ENCODE results near the gene MAGI2. TPM values are rescaled to one million over a fixed set of nuclear protein-coding genes. Genes with fewer than 3 reads are reported as not detected.

MAGI2 gene
- total RNA-seq, 1 experiment from 2014 or later = 0.22 TPM

GRCh38 chr7:78037603-78038002 lies 1415.9 kb downstream of the MAGI2 start:
- TF ChIP-seq POLR2AphosphoS5 (IDR thresholded peaks at IDR 0.05; ENCODE audit: low read depth, low read length) = no peak
- no peak for TF ChIP-seq SRF (IDR thresholded peaks at IDR 0.05; ENCODE audit: low read depth)
- no peak for TF ChIP-seq CEBPB (IDR thresholded peaks at IDR 0.05; ENCODE audit: low read depth)
- TF ChIP-seq SP1 (IDR thresholded peaks at IDR 0.05; ENCODE audit: low read depth) = no peak
- TF ChIP-seq ELF1 (IDR thresholded peaks at IDR 0.05; ENCODE audit: borderline replicate concordance, low read depth) = no peak
- POLR2A ChIA-PET = no interaction called here
- no TSS peak for BruUV-seq (replicated peaks)
- Histone ChIP-seq H3K27me3 (ENCODE audit: insufficient read depth, low read length) (peaks cover 6% of the 10 kb centered on the region; the same call in 1 of the 2 replicates), H3K4me3 (replicated peaks in 1 of 2; ENCODE audit: low read depth in 1 of 2, low read length in 2 of 2) (no peak overlapping the region), H3K9me2 (ENCODE audit: insufficient read depth) (no peaks in the 10 kb centered on the region), H3K9ac (ENCODE audit: low read length) (no peak overlapping the region), H3K4me2 (ENCODE audit: low read length) (no peak overlapping the region), H2AFZ (ENCODE audit: low read depth, low read length, poor library complexity, severe bottlenecking) (no peak overlapping the region), H3K79me2 (ENCODE audit: insufficient read depth, low read length) (no peaks in the 10 kb centered on the region), H3K27ac (ENCODE audit: low read depth, low read length) (no peak overlapping the region), H4K20me1 (ENCODE audit: insufficient read depth) (no peaks in the 10 kb centered on the region), H3K4me1 (ENCODE audit: control insufficient read depth in 1 of 2, insufficient read depth in 2 of 2, low read length in 2 of 2) (peaks cover 0 to 8% of the 10 kb centered on the region in 2 experiments; a peak in 2 of 4 replicates), H3K9me3 (ENCODE audit: control insufficient read depth in 1 of 2, insufficient read depth in 1 of 2, low read depth in 1 of 2, low read length in 2 of 2) (no peaks in the 10 kb centered on the region), H3K36me3 (ENCODE audit: control insufficient read depth in 1 of 2, insufficient read depth in 2 of 2, low read length in 2 of 2) (no peaks in the 10 kb centered on the region)
- no peak for DNase-seq (ENCODE audit: low read depth, low spot score)
- no peak for ATAC-seq
- CTCF ChIA-PET = interaction anchor here (3.4 kb wide), 1 partner anchor 17 kb away, joined by 11 read pairs; no protein-coding TSS in a partner anchor
- RAD21 ChIA-PET (ENCODE audit: low non-redundant PET in 1 of 2, low total read pairs in 2 of 2, uncharacterized antibody in 2 of 2, unreplicated experiment in 2 of 2) = no interaction called here
- intact Hi-C loops (cut with micrococcal nuclease) = no loop called here

DNA sequence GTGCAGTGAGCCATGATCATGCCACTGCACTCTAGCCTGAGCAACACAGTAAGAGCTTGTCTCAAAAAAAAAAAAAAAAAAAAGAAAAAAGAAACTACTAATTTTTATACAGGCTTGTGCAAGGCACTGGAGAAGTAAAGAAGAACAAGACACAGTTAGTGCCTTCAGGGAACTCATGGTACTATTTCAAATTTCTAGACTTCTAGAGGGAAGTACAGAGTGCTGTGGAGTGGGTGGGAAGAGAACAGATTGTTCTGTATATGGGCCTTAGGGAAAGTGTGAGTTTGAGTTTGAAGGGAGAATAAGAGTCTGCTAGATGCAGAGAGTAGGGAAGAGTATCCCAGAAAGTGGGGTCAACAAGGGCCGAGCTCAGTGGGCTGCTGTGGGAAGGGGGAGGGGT lies 1420.1 kb downstream of the MAGI2 start:
- ChIA-PET RAD21 (ENCODE audit: low non-redundant PET in 1 of 2, low total read pairs in 2 of 2, uncharacterized antibody in 2 of 2, unreplicated experiment in 2 of 2) (no interaction called here), POLR2A (no interaction called here), CTCF (interaction anchor here (1.0 kb wide), 1 partner anchor 13 kb away, joined by 3 read pairs; no protein-coding TSS in a partner anchor)
- TF ChIP-seq EZH2phosphoT487 (IDR thresholded peaks at IDR 0.05; ENCODE audit: borderline replicate concordance) (no peak), RAD21 (IDR thresholded peaks at IDR 0.05; ENCODE audit: low read depth) (no peak), EGR1 (IDR thresholded peaks at IDR 0.05; ENCODE audit: low read depth) (no peak), CEBPB (IDR thresholded peaks at IDR 0.05; ENCODE audit: low read depth) (no peak), YY1 (IDR thresholded peaks at IDR 0.05; ENCODE audit: extremely low read depth, insufficient replicate concordance, low read depth, low read length) (no peak), CBX3 (IDR thresholded peaks at IDR 0.05; ENCODE audit: low read depth) (no peak), ZNF274 (IDR thresholded peaks at IDR 0.05; ENCODE audit: low read depth, low read length) (no peak), ZFX (IDR thresholded peaks at IDR 0.05) (no peak), JUND (IDR thresholded peaks at IDR 0.05) (no peak), SP1 (IDR thresholded peaks at IDR 0.05; ENCODE audit: low read depth) (no peak), POLR2AphosphoS5 (IDR thresholded peaks at IDR 0.05; ENCODE audit: low read depth, low read length) (no peak)
- TF ChIP-seq, protein P1, sequence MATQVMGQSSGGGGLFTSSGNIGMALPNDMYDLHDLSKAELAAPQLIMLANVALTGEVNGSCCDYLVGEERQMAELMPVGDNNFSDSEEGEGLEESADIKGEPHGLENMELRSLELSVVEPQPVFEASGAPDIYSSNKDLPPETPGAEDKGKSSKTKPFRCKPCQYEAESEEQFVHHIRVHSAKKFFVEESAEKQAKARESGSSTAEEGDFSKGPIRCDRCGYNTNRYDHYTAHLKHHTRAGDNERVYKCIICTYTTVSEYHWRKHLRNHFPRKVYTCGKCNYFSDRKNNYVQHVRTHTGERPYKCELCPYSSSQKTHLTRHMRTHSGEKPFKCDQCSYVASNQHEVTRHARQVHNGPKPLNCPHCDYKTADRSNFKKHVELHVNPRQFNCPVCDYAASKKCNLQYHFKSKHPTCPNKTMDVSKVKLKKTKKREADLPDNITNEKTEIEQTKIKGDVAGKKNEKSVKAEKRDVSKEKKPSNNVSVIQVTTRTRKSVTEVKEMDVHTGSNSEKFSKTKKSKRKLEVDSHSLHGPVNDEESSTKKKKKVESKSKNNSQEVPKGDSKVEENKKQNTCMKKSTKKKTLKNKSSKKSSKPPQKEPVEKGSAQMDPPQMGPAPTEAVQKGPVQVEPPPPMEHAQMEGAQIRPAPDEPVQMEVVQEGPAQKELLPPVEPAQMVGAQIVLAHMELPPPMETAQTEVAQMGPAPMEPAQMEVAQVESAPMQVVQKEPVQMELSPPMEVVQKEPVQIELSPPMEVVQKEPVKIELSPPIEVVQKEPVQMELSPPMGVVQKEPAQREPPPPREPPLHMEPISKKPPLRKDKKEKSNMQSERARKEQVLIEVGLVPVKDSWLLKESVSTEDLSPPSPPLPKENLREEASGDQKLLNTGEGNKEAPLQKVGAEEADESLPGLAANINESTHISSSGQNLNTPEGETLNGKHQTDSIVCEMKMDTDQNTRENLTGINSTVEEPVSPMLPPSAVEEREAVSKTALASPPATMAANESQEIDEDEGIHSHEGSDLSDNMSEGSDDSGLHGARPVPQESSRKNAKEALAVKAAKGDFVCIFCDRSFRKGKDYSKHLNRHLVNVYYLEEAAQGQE (IDR thresholded peaks at IDR 0.05; ENCODE audit: low read depth) = no peak
- TF ChIP-seq, protein P2, sequence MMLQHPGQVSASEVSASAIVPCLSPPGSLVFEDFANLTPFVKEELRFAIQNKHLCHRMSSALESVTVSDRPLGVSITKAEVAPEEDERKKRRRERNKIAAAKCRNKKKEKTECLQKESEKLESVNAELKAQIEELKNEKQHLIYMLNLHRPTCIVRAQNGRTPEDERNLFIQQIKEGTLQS (IDR thresholded peaks at IDR 0.05) = no peak
- TF ChIP-seq, protein P3, sequence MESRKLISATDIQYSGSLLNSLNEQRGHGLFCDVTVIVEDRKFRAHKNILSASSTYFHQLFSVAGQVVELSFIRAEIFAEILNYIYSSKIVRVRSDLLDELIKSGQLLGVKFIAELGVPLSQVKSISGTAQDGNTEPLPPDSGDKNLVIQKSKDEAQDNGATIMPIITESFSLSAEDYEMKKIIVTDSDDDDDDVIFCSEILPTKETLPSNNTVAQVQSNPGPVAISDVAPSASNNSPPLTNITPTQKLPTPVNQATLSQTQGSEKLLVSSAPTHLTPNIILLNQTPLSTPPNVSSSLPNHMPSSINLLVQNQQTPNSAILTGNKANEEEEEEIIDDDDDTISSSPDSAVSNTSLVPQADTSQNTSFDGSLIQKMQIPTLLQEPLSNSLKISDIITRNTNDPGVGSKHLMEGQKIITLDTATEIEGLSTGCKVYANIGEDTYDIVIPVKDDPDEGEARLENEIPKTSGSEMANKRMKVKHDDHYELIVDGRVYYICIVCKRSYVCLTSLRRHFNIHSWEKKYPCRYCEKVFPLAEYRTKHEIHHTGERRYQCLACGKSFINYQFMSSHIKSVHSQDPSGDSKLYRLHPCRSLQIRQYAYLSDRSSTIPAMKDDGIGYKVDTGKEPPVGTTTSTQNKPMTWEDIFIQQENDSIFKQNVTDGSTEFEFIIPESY (IDR thresholded peaks at IDR 0.05; ENCODE audit: extremely low read depth, insufficient replicate concordance, low read length) = no peak
- intact Hi-C loops (cut with micrococcal nuclease) = no loop called here
- no peaks in the 10 kb centered on the region for H4K20me1 ChIP-seq (ENCODE audit: insufficient read depth)
- H3K4me2 ChIP-seq (ENCODE audit: low read length) = no peak overlapping the region
- H3K27ac ChIP-seq (ENCODE audit: low read depth, low read length) = no peak overlapping the region
- H3K4me1 ChIP-seq (ENCODE audit: control insufficient read depth in 1 of 2, insufficient read depth in 2 of 2, low read length in 2 of 2) = no peaks in the 10 kb centered on the region
- H2AFZ ChIP-seq (ENCODE audit: low read depth, low read length, poor library complexity, severe bottlenecking) = no peak overlapping the region
- no peak for ATAC-seq
- H3K9me2 ChIP-seq (ENCODE audit: insufficient read depth) = no peaks in the 10 kb centered on the region
- no TSS peak for BruUV-seq (replicated peaks)
- no peaks in the 10 kb centered on the region for H3K9me3 ChIP-seq (ENCODE audit: control insufficient read depth in 1 of 2, insufficient read depth in 1 of 2, low read depth in 1 of 2, low read length in 2 of 2)
- no peaks in the 10 kb centered on the region for H3K36me3 ChIP-seq (ENCODE audit: control insufficient read depth in 1 of 2, insufficient read depth in 2 of 2, low read length in 2 of 2)
- H3K9ac ChIP-seq (ENCODE audit: low read length) = no peak overlapping the region
- peaks cover 20% of the 10 kb centered on the region for H3K27me3 ChIP-seq (ENCODE audit: insufficient read depth, low read length)
- no peak for DNase-seq (ENCODE audit: low read depth, low spot score)
- no peak overlapping the region for H3K4me3 ChIP-seq (replicated peaks in 1 of 2; ENCODE audit: low read depth in 1 of 2, low read length in 2 of 2)
- H3K79me2 ChIP-seq (ENCODE audit: insufficient read depth, low read length) = no peaks in the 10 kb centered on the region
